AG04449 (cell line): ENCODE data around the gene TOMM40L.

ENCODE experiments used
- CTCF ChIA-PET: fragments of 350-600 bp; formaldehyde crosslinking; extraction: SDS; loops from one replicate; lab custom pipeline; 2021; ENCODE audit warnings: antibody characterized with exemption; lab: Yijun Ruan, JAX
- POLR2A ChIA-PET: fragments of 400-600, 350-600 bp; formaldehyde crosslinking; extraction: SDS; loops from one replicate; lab custom pipeline; 2020; ENCODE audit warnings: antibody characterized with exemption, inconsistent platforms; lab: Yijun Ruan, JAX
- DNase-seq: peaks from one replicate; pipeline ENCODE4 v3.0.0-alpha.2; 2010; ENCODE audit warnings: low read depth, low spot score
- H3K4me3 ChIP-seq: 2 replicates; pipeline ENCODE4 v1.5.1; 2011; ENCODE audit warnings: low read depth, mild to moderate bottlenecking, control low read depth, low read length
- CTCF ChIP-seq: IDR thresholded peaks from one replicate; pipeline ENCODE4 v1.5.1; 2011; ENCODE audit warnings: mild to moderate bottlenecking, moderate library complexity, low read length, control low read depth, inconsistent platforms; ENCODE audit not compliant: insufficient read depth; ENCODE audit errors: missing control alignments

Gene TOMM40L

GRCh38 chr1:161266836-161267235, 41.0 kb downstream of the TOMM40L start:
- CTCF ChIA-PET, result interaction anchor here (1.0 to 1.7 kb wide), 5 partner anchors 14 to 115 kb away, joined by 3 to 6 read pairs (median 4); no protein-coding TSS in a partner anchor
- no peak for TF ChIP-seq CTCF
- H3K4me3 ChIP-seq, result no peak overlapping the region
- POLR2A ChIA-PET, result no interaction called here
- DNase-seq, result no peak

GRCh38 chr1:161267321-161267720, 41.5 kb downstream of the TOMM40L start:
- DNase-seq, result no peak
- H3K4me3 ChIP-seq, result no peak overlapping the region
- ChIA-PET POLR2A (no interaction called here), CTCF (interaction anchor here (1.0 to 1.7 kb wide), 3 partner anchors 15 to 115 kb away, joined by 3 to 5 read pairs (median 4); no protein-coding TSS in a partner anchor)
- no peak for TF ChIP-seq CTCF

GRCh38 chr1:161273402-161273801, 47.5 kb downstream of the TOMM40L start:
- no peak for TF ChIP-seq CTCF
- DNase-seq, result no peak
- no peak overlapping the region for H3K4me3 ChIP-seq
- ChIA-PET CTCF (interaction anchor here (1.3 to 2.1 kb wide), 4 partner anchors 15 to 47 kb away, joined by 4 to 12 read pairs (median 8); partner anchors contain the start of genes PCP4L1 and TOMM40L), POLR2A (no interaction called here)

- CTCF ChIA-PET, result interaction anchor here (1.5 to 2.1 kb wide), 3 partner anchors 16 to 48 kb away, joined by 5 to 12 read pairs (median 10); partner anchors contain the start of genes PCP4L1 and TOMM40L
- POLR2A ChIA-PET, result no interaction called here
- DNase-seq, result no peak
- TF ChIP-seq CTCF, result no peak
- H3K4me3 ChIP-seq, result no peak overlapping the region
Measured at GRCh38 chr1:161274874-161275273, 49.0 kb downstream of the TOMM40L start.
